Pons (tissue), 1 donor: ENCODE results near the gene AKAP10.
"Not testable (repeated sequence)": the region's sequence is repeated elsewhere in the genome, so short reads cannot be mapped to it uniquely, and the experiment has no call there.

Experiments used
- DNase-seq: peaks from one replicate; pipeline ENCODE4 v3.0.0-alpha.2; 2016; ENCODE audit warnings: low spot score

Gene AKAP10, protein sequence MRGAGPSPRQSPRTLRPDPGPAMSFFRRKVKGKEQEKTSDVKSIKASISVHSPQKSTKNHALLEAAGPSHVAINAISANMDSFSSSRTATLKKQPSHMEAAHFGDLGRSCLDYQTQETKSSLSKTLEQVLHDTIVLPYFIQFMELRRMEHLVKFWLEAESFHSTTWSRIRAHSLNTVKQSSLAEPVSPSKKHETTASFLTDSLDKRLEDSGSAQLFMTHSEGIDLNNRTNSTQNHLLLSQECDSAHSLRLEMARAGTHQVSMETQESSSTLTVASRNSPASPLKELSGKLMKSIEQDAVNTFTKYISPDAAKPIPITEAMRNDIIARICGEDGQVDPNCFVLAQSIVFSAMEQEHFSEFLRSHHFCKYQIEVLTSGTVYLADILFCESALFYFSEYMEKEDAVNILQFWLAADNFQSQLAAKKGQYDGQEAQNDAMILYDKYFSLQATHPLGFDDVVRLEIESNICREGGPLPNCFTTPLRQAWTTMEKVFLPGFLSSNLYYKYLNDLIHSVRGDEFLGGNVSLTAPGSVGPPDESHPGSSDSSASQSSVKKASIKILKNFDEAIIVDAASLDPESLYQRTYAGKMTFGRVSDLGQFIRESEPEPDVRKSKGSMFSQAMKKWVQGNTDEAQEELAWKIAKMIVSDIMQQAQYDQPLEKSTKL

DNA sequence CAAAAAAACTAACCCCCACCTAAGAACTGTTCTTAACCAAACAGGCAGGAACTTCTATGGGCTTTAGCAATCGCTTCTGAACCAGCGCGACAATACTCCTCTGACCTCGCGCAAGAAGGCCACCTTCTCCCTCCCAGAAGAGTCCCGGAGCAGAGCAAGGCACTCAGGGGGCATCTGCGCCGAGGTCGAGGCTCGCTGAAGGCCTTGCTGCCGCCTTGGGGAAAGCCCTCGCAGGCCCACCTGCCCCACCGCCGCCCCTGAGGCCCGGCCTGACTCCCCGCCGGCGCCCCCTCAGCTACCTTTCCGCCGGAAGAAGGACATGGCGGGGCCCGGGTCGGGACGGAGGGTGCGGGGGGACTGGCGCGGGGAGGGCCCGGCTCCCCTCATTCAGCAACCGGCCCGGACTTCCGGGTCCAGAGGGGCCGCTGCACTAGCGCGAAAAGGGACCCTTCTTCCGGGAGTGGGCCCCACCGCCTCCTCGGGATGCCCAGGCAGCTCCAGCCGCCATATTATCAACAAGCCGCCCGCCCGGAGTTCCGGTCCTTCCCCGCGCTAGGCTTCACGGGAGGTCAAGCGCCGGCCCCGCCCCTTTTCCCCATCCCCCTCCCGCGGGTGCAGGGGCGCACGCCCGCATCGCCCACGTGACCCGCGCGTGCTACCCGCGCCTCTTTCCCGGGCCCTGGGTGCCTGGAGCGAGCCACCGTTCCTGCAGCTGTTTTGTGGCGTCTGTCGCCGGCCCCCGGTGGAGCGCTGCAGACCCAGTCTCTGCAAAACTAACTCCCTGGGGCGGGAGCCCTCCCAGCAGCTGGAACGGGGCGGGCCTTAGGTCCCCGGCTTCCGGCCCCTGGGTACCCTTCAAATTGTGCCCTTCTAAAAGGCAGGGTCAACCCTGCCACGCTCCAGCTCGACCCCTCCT, at the start of gene AKAP10:
Gene AKAP10, minus strand, starts transcription at position 536 of the 916 bp plus-strand sequence. Its CDS starts 149 bp downstream, at position 387.
- peak; percentile 80 for DNase-seq

DNA sequence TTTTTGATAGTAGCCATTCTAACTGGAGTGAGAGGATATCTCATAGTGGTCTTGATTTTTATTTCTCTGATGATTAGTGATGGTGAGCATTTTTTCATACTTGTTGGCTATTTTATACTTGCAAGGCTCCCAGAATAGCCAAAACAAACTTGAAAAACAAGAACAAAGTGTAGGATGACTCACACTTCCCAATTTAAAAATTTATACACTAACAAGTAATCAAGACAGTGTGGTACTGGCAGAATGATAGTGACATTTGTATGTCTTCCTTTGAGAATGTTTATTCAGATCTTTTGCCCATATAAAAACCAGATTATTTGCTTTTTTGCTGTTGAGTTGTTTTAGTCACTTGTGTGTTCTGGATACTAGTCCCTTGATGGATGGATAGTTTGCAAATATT, 49.3 kb upstream of the AKAP10 start:
- DNase-seq: no peak

DNA sequence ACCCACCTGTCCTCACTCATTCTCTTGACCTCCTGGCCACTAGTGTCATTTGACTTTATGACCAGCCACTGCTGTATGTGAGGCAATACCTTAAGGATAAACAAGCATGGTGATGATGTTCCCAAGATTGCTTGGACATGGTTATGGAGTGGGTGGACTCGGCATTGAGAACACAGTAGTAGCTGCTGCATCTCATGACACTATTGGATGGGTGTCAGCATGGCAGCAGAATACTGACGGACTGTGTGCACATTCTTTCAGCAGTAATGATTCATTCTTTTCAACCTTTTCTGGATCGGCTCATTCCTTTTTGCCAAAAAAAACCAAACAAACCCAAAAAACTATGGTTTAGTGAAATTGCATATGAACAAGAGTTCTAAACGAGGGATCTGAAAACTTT, 45.1 kb upstream of the AKAP10 start:
- no peak for DNase-seq

DNA sequence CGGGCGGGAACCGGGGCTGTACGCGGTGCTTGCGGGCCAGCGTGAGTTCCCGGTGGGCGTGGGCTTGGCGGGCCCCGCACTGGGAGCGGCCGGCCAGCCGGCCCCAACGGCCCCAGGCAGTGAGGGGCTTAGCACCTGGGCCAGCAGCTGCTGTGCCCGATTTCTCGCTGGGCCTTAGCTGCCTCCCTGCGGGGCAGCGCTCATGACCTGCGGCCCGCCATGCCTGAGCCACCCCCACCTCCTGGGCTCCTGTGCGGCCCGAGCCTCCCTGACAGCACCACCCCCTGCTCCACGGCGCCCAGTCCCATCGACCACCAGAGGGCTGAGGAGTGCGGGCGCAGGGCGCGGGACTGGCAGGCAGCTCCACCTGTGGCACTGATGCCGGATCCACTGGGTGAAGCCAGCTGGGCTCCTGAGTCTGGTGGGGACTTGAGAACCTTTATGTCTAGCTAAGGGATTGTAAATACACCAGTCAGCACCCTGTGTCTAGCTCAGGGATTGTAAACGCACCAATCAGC, 38.9 kb upstream of the AKAP10 start:
- DNase-seq: not testable (repeated sequence)

DNA sequence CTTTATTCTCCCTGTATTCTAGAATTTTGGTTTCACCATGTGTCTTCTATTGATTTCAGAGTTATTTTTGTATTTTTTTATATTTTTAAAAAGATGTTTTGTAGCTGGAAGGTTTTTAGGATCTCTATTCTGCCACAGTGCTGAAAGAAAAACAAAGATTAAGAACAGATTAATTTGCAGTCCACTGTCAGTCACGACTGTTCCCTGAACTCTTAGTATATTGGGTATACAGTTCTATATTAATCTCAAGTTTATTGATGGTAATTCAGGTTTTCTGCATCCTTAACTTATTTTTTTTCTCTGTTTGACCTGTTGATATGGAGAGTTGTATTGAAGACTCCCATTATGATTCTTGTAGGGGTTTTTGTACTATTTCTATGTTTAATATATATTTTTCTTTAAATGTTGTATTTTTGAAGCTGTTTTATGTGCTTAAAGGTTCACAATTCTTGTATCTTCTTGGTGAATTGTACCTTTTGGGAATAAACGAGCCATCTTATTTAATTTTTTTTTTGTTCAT, 34.4 kb upstream of the AKAP10 start:
- no peak for DNase-seq

DNA sequence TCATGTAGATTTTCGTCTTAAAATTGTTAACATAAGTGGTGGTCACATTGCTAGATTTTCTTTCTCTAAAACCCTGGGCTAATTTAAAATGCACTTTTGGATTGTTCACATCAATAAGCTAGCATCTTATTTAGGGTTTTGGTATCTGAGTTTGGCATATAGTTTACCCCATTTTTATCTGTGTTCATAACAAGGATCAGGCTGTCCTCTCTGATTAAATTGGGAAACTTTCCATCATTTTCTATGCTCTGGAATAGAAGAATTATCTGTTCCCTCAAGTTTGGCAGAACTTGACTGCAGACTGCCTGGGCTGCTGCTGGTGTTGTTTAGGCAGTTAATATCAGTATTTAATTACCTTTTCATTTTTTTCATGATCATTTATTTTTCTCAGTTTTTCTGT, 33.3 kb upstream of the AKAP10 start:
- DNase-seq: peak; percentile 47

DNA sequence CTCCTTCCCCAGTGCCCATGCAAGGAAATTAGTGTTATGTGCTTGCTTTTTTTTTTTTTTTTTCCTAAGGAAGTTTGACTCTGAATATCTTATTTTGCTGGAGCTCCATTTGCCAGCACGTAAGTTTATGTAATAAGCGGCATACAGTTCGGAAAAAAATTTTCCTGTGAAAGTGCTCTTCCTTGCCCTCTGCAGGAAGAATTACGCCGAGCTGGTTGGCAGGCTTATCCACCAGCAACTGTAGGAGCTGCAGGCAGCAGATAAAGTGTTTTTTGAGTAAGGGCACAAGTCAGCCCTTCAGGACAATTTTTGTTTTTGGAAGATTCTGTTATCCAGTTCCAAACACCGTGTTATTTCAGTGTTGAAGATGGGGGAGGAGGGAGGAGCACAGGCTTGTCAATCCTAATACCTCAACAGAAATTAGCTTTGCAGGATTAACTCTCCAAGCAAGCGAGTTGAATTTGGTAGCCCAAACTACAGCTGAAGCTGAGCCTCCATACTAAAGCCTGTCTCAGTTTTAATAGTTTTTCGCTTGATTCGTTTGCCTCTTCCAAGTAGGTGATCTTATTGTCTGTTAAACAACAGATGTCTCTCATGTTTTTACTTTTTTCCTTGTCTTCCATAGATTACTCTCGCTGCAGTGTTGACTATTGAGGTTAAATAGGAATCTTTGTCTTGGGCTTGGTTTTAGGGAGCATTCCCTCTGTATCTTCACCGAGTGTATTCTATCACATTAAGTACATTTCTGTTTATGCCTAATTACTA, 32.7 kb upstream of the AKAP10 start:
- DNase-seq: peak; percentile 90

DNA sequence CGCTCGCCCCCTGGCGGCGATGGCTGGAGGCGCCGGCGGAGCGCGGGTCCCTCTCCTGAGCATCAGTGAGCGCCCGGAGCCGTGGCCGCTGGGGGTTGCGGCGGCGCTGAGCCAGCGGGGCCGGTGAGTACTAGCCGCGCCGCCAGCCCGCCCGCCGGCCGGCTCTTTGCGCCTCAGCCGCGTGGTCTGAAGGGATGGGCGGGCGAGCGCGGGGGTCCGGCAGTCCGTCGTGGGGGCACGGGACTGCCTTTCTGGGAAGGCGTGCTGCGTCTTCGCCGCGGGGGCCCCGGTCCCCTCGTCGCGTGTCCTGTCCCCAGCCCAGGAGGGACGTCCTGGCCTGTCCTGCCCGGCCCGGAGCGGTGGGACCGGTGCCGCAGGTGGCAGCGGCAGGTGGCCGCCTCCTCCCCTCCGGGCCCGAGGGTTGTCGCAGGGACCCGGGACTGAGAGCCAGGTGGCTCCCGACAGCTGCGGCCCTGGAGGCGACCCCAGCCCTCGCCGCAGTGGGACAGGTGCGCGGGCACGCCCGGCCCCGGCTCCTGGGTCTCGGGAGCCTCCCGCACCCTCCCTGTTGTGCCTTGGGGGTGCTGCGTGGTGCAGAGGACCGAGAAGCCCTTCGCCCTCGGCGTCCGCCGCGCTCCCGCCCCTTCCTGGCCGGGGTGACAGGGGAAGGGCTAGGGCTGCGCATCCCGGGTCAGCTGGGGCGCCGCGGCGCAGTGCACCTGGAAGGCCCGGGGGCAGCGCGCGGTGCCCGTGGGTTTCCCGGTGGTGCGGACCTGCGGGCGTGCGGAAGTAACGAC, 31.9 kb upstream of the AKAP10 start, which contains the start of gene SPECC1:
Gene SPECC1, plus strand, starts transcription at position 58 of the 797 bp plus-strand sequence. CDS start 87,293 bp downstream, outside the sequence.
- DNase-seq: peak; percentile 72

DNA sequence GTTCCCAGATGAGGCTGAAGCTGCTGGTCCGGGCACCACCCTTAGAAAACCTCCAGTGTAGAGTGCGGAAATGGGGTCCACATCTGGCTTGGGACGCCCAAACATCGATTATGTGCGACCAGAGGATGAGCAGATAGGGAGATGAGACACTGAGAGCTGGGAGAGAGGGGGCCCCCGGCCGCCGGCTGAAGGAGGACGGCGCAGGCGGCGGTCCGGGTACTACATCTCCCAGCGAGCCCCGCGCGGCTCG, 31.3 kb upstream of the AKAP10 start:
- no peak for DNase-seq

DNA sequence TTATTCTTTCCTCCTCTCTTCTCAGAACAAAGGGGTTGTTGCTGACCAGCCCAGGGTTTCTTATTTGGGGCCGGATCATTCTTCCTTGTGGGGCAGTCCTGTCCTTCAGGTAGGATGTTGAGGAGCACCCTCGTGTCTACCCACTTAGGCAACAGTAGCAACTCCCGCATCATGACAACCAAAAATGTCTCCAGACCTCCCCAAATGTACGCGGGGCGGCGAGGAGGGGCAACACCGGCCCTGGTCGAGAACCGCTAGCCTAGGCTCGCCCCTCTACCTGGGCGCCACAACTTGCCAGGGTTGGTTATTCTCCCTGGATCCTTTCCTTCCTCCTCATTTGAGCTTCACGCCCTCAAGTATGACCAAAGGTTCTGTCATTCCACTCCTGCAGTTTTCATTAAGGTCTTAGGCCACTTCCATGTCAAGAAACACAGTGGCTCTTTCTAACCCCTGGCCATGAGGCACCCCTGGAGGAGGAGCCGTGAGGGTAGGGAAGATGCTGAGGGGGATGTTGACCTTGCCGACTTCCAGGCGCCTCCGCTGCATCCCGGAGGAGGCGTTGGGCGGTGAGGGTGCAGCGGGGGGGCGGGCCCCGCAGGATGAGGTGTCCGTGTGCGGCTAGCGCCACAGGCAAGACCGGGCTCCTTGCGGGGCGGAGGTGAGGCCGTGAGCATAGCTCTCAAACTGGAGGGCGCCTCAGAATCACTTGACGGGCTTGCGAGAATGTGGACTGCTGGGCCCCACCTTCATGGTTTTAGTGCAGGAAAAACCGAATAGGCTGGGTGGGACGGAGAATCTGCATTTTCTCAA, 30.8 kb upstream of the AKAP10 start:
- DNase-seq: peak; percentile 8

DNA sequence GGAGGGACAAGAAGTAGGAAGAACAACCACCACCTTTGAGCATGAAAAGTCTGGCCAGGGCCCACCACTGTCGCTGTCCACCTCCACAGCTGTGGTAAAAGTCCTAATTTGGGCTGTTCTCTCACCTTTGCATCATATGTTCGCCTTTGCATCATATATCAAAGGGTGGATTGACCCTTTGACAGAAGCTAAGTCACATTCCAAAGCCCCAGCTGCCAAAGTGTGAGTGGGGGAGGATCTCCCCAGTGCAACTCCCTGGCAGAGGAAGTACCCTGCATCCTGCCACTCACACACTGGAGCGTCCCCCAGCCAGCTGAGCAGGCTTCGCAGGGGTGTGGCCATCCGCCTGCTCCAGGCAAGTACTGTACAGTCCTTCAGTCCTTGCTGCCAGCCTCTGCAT, 18.9 kb upstream of the AKAP10 start:
- no peak for DNase-seq

DNA sequence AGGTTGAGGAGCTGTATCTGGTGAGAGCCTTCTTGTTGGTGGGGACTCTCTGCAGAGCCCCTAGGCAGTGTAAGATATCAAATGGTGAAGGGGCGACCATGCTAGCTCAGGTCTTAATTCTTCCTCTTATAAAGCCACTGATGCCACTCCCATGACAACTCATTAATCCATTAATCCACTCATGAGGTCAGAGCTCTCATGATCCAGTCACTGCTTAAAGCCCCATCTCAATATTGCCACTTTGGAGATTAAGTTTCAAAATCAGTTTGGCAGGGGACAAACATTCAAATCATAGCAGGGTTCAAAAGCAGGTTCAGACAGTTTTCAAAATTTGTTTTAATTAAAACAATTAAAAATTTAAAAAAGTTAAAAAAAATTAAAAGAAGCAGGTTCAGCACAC, 18.5 kb upstream of the AKAP10 start:
- no peak for DNase-seq

DNA sequence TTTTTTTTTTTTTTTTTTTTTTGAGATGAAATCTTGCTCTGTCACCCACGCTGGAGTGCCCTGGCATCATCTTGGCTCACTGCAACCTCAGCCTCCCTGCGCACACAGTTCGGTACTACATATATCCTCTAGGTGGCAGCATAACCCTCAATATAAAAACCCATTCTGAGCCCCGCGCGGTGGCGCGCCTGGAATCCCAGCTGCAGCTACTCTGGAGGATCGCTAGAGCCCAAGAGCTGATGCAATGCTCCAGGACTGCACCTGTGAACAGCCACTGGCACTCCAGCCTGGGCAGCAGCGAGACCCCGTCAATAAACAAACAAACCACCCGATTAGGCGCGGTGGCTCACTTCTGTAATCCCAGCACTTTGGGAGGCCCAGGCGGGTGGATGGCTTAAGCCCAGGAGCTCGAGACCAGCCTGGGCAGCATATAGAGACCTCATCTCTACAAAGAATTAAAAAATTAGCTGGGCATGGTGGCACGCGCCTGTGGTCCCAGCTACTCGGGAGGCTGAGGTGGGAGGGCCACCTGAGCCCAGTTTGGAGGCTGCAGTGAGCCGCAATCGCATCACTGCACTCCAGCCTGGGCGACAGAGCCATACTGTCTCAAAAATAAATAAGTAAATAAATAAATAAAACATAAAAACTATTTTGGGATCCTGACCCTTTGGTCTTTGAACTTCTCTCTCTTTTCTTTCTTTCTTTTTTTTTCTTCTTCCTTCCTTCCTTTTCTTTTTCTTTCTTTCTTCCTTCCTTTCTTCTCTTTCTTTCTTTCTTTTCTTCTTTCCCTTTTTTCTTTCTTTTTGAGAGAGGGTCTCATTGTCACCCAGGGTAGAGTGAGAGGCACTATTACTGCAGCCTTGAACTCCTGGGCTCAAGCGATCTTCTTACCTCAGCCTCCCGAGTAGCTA, 15.4 kb upstream of the AKAP10 start:
- DNase-seq: peak; percentile 95

DNA sequence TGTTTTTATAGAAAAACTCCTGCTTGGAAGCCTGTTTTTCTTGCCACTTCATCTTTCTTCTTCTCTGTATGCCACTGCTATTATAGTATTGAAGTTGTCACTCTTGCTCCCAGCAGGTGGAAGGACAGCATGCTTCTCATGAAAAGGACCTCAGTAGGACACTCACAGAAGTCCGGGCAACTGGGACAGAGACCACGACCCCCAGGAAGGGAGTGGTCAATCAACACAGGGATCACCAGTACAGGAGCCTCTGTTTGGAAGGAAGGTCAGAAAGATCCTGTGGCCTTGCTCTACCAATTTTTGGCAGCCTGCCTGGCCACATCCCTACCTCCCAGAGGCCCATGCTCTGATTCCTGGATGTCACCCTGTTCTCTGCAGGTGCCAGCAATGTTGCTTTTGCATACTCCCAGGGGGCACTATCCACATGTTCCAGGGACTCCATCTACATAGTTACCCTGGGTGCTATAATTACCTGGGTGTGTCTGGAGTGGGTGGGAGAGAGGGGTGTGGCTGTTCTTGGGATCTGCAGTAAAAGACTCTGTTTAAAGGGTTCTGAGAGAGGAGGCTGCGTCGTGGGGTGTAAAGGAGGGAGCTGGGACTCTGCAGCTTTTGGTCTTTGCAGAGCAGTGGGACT, 13.7 kb upstream of the AKAP10 start:
- DNase-seq: no peak

DNA sequence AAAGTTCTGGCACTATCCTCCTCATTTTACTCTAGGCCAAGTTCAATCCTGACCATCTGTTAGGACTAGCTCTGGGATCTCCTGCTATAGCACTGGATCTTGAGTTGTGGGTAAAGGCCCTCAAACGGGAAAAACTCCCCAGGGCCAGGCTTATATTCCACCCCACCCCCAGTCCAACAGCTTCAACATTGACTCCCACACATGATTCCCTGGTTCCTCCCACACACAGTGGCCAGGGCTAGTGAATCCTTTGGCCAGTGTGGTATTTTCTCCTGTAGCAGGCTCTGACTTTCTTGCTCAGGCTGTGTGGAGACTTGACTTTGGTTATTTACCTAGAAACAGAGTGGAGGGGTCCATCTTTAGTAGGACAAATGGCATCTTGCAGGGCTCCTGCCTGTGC, 10.3 kb upstream of the AKAP10 start:
- DNase-seq: no peak

DNA sequence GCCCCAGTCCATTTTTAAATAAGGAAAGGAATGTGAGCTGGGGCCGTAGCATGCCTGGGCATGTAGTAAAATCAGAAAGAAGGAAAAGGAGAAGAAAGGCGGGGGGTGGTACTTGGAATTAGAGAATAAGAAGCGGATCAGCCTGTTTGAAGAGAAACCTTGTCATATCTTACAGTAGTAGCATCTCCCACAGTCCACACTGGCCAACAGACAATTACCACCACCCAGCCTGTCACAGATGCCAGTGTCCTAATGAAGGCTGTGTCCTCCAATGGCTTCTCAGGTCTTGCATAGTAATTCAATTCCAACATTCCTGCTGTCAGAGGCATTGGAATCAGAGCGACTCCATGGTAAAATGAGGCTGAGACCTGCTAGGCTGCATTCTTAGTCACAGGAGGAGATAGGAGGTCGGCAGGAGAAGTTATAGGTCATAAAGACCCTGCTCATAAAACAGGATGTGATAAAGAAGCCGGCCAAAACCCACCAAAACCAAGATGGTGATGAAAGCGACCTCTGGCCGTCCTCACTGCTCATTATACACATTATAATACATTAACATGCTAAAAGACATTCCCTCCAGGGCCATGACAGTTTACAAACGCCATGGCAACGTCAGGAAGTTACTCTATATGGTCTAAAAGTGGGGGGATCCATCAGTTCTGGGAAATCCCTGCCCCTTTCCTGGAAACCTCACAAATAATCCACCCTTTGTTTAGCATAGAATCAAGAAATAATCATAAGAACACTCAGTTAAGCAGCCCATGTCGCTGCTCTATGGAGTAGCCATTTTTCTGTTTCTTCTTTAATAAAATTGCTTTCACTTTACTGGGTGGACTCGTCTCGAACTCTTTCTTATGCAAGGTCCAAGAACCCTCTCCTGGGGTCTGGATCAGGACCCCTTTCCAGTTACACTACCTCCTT, 9.6 kb upstream of the AKAP10 start:
- no peak for DNase-seq
